Measurements from ENCODE around the gene NOS3. TPM values are rescaled to one million over a fixed set of nuclear protein-coding genes. Genes with fewer than 3 reads are reported as not detected.

Gene NOS3
- total and polyA plus RNA-seq, 9 of the 15 experiments (the other 6 are each of a cell fraction or from before 2014, with no cell fraction given), result 1.1 to 121 (median 23.6) TPM

- TF ChIP-seq, protein P1, sequence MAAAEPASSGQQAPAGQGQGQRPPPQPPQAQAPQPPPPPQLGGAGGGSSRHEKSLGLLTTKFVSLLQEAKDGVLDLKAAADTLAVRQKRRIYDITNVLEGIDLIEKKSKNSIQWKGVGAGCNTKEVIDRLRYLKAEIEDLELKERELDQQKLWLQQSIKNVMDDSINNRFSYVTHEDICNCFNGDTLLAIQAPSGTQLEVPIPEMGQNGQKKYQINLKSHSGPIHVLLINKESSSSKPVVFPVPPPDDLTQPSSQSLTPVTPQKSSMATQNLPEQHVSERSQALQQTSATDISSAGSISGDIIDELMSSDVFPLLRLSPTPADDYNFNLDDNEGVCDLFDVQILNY (CRISPR knock-in tag; IDR thresholded peaks at IDR 0.05), result 0 out of 2 replicates have a peak, but pooled peaks have one; percentile 80
- TF ChIP-seq POLR2AphosphoS2 (IDR thresholded peaks at IDR 0.05; ENCODE audit: low read length), result no peak
- no peak for TF ChIP-seq PRMT5 (CRISPR knock-in tag; IDR thresholded peaks at IDR 0.05)
- no peak for TF ChIP-seq ZNF592 (IDR thresholded peaks at IDR 0.05)
- no peak for TF ChIP-seq EHMT2 (IDR thresholded peaks at IDR 0.05)
- no peak for TF ChIP-seq POLR3G (IDR thresholded peaks at IDR 0.05; ENCODE audit: extremely low read depth, insufficient read length, insufficient replicate concordance)
- TF ChIP-seq DPF2 (IDR thresholded peaks at IDR 0.05), result peak; percentile 59
- peak; percentile 93 for TF ChIP-seq L3MBTL2 (IDR thresholded peaks at IDR 0.05)
- peak; percentile 83 for TF ChIP-seq ZNF24 (IDR thresholded peaks at IDR 0.05)
- peak; percentile 66 for TF ChIP-seq CREM (IDR thresholded peaks at IDR 0.05; ENCODE audit: low read depth)
- TF ChIP-seq CTCFL (IDR thresholded peaks at IDR 0.05; ENCODE audit: borderline replicate concordance, insufficient read depth, low read depth, low read length, poor library complexity, severe bottlenecking), result peak; percentile 98
- TF ChIP-seq ZHX1 (conservative IDR thresholded peaks at IDR 0.05; ENCODE audit: low read length), result no peak
- TF ChIP-seq NFE2 (IDR thresholded peaks at IDR 0.05; ENCODE audit: low read depth), result peak; percentile 53; the same call in 1 of the 2 replicates
- no peak for TF ChIP-seq NR1H2 (CRISPR knock-in tag; IDR thresholded peaks at IDR 0.05)
- no peak for TF ChIP-seq ZKSCAN1 (IDR thresholded peaks at IDR 0.05; ENCODE audit: low read depth, low read length)
- no peak for TF ChIP-seq HES1 (IDR thresholded peaks at IDR 0.05; ENCODE audit: low read depth)
- no peak for TF ChIP-seq ARID3A (IDR thresholded peaks at IDR 0.05; ENCODE audit: borderline replicate concordance, low read depth, low read length)
- TF ChIP-seq TAF7 (tag; IDR thresholded peaks at IDR 0.05), result no peak
Measured at GRCh38 chr7:151056283-151056665, 65.5 kb downstream of the NOS3 start (continued).

Measured in K562 (cell line).